HCT116 (cell line): Measurements from ENCODE around the gene ZBTB20. TPM values are rescaled to one million over a fixed set of nuclear protein-coding genes. Genes with fewer than 3 reads are reported as not detected.
A peak's percentile ranks its signal among the peaks of the same experiment; 100 is the strongest.

Experiments used
- ATAC-seq: fragments of 200-7000 bp; cut with Tn5 transposase; 2 replicates; pipeline ENCODE4 v1.9.1; 2020; ENCODE audit warnings: mild to moderate bottlenecking, moderate library complexity
- BruUV-seq: library from RNA; stranded (reverse); fragments of 400-500 nt; replicated peaks from 2 replicates; lab custom pipeline; 2021; lab: Mats Ljungman, UMichigan
- CTCF ChIA-PET: fragments of 300-600 bp; sonication (Branson Sonifier 250); formaldehyde crosslinking; loops from one replicate; lab custom pipeline; 2021; ENCODE audit warnings: antibody characterized with exemption; lab: Charles Lee
- POLR2A ChIA-PET: fragments of 300-600, 350-600 bp; sonication (Branson Sonifier 250); formaldehyde crosslinking; loops from one replicate; lab custom pipeline; 2021; ENCODE audit warnings: antibody characterized with exemption; lab: Charles Lee
- RAD21 ChIA-PET, 2 experiments: fragments of 300-600 bp; sonication (Branson Sonifier 250); formaldehyde crosslinking; loops; one replicate each; lab custom pipeline; 2023; ENCODE audit warnings: low total read pairs in 2 of 2; ENCODE audit not compliant: uncharacterized antibody in 2 of 2, unreplicated experiment in 2 of 2, low non-redundant PET in 1 of 2; lab: Charles Lee
- DNase-seq: peaks from one replicate; pipeline ENCODE4 v3.0.0-alpha.2; 2010; ENCODE audit warnings: low read depth, low spot score
- H2AFZ ChIP-seq: fragments of 200-600 bp; shearing (Covaris generic), sonication (generic); 2 replicates; pipeline ENCODE4 v1.6.1; 2017; ENCODE audit warnings: low read depth, mixed run types, mixed read lengths, antibody characterized with exemption, low read length; ENCODE audit not compliant: poor library complexity, severe bottlenecking
- H3K27ac ChIP-seq: 2 replicates; pipeline ENCODE4 v1.5.1; 2012; ENCODE audit warnings: low read depth, low read length
- H3K27me3 ChIP-seq: fragments of 200-600 bp; sonication (generic); 2 replicates; pipeline ENCODE4 v1.6.1; 2016; ENCODE audit warnings: mixed run types, low read length, mixed read lengths; ENCODE audit not compliant: insufficient read depth
- H3K36me3 ChIP-seq, 2 experiments: fragments of 200-500 bp in 1 of 2; fragments of 200-600 bp in 1 of 2; sonication (Bioruptor generic) in 1 of 2; sonication (generic) in 1 of 2; 2 replicates each; pipeline versions ENCODE4 v1.5.1 to v1.6.1; 2014 to 2016; ENCODE audit warnings: low read length in 2 of 2, inconsistent platforms in 1 of 2, mixed read lengths in 1 of 2, mixed run types in 1 of 2; ENCODE audit not compliant: insufficient read depth in 2 of 2, control insufficient read depth in 1 of 2
- H3K4me1 ChIP-seq, 2 experiments: fragments of 200-600 bp in 1 of 2; sonication (generic) in 1 of 2; 2 replicates each; pipeline versions ENCODE4 v1.5.1 to v1.6.1; 2012 to 2017; ENCODE audit warnings: low read length in 2 of 2, inconsistent platforms in 1 of 2, mild to moderate bottlenecking in 1 of 2, mixed read lengths in 1 of 2, mixed run types in 1 of 2, moderate library complexity in 1 of 2; ENCODE audit not compliant: insufficient read depth in 2 of 2, control insufficient read depth in 1 of 2
- H3K4me2 ChIP-seq: fragments of 200-600 bp; sonication (generic); 2 replicates; pipeline ENCODE4 v1.6.1; 2017; ENCODE audit warnings: mixed run types, low read length, mixed read lengths
- H3K4me3 ChIP-seq, 2 experiments: fragments of 200-600 bp in 1 of 2; sonication (generic) in 1 of 2; replicated peaks in 1 of 2; 2 replicates each; pipeline ENCODE4 v1.5.1; 2011 to 2016; ENCODE audit warnings: low read length in 2 of 2, control low read depth in 1 of 2, low read depth in 1 of 2, mild to moderate bottlenecking in 1 of 2, mixed read lengths in 1 of 2, mixed run types in 1 of 2
- H3K79me2 ChIP-seq: fragments of 200-600 bp; sonication (generic); 2 replicates; pipeline ENCODE4 v1.6.1; 2017; ENCODE audit warnings: mild to moderate bottlenecking, mixed run types, low read length, moderate library complexity, mixed read lengths; ENCODE audit not compliant: insufficient read depth
- H3K9ac ChIP-seq: fragments of 200-600 bp; sonication (generic); 2 replicates; pipeline ENCODE4 v1.6.1; 2016; ENCODE audit warnings: low read length, mixed read lengths
- H3K9me2 ChIP-seq: fragments of 200-600 bp; sonication (generic), shearing (Covaris generic); 2 replicates; pipeline ENCODE4 v1.6.1; 2017; ENCODE audit warnings: mixed run types, mild to moderate bottlenecking, moderate library complexity; ENCODE audit not compliant: insufficient read depth
- H3K9me3 ChIP-seq, 2 experiments: fragments of 200-500 bp in 1 of 2; fragments of 200-600 bp in 1 of 2; sonication (Bioruptor generic) in 1 of 2; sonication (generic) in 1 of 2; 2 replicates each; pipeline ENCODE4 v1.6.1; 2014 to 2017; ENCODE audit warnings: low read length in 2 of 2, mixed read lengths in 2 of 2, inconsistent platforms in 1 of 2, low read depth in 1 of 2, mild to moderate bottlenecking in 1 of 2, mixed run types in 1 of 2, moderate library complexity in 1 of 2; ENCODE audit not compliant: control insufficient read depth in 1 of 2, insufficient read depth in 1 of 2
- H4K20me1 ChIP-seq: fragments of 200-600 bp; sonication (generic), shearing (Covaris generic); 2 replicates; pipeline ENCODE4 v1.6.1; 2017; ENCODE audit warnings: mixed run types, mild to moderate bottlenecking, moderate library complexity; ENCODE audit not compliant: insufficient read depth
- CEBPB ChIP-seq: IDR thresholded peaks from 2 replicates; pipeline ENCODE4 v1.6.1; 2012; ENCODE audit warnings: low read depth
- ELF1 ChIP-seq: IDR thresholded peaks from 2 replicates; pipeline ENCODE4 v1.6.1; 2012; ENCODE audit warnings: low read depth, borderline replicate concordance
- EZH2 ChIP-seq: fragments of 200-600 bp; sonication (generic); IDR thresholded peaks from 2 replicates; pipeline ENCODE4 v1.6.1; 2017; ENCODE audit warnings: antibody characterized with exemption, mixed run types
- EZH2phosphoT487 ChIP-seq: fragments of 200-600 bp; IDR thresholded peaks from 2 replicates; pipeline ENCODE4 v1.6.1; 2018; ENCODE audit warnings: antibody characterized with exemption, borderline replicate concordance
- FOSL1 ChIP-seq: IDR thresholded peaks from 2 replicates; pipeline ENCODE4 v1.6.1; 2012; ENCODE audit warnings: low read depth
- JUND ChIP-seq: IDR thresholded peaks from 2 replicates; pipeline ENCODE4 v1.6.1; 2012
- POLR2AphosphoS5 ChIP-seq: IDR thresholded peaks from 2 replicates; pipeline ENCODE4 v1.6.1; 2011; ENCODE audit warnings: mild to moderate bottlenecking, low read depth, low read length, moderate library complexity
- RAD21 ChIP-seq: IDR thresholded peaks from 2 replicates; pipeline ENCODE4 v1.6.1; 2012; ENCODE audit warnings: low read depth, mild to moderate bottlenecking
- SIN3A ChIP-seq: IDR thresholded peaks from 2 replicates; pipeline ENCODE4 v1.6.1; 2012; ENCODE audit warnings: low read depth
- YY1 ChIP-seq: IDR thresholded peaks from 2 replicates; pipeline ENCODE4 v1.6.1; 2011; ENCODE audit warnings: low read length, low read depth, moderate library complexity, mild to moderate bottlenecking; ENCODE audit not compliant: insufficient replicate concordance; ENCODE audit errors: extremely low read depth
- intact Hi-C: fragments of 100-400 bp; cut with micrococcal nuclease; formaldehyde crosslinking; loops from 2 replicates; pipeline ENCODE4 v1.10.0; 2022
- total RNA-seq: library from RNA; stranded (reverse); gene quantifications from one replicate; pipeline ENCODE4 v1.2.1, GENCODE V29; 2021; ENCODE audit not compliant: unreplicated experiment
- TF ChIP-seq, protein P1 (sequence below): IDR thresholded peaks from 2 replicates; pipeline ENCODE4 v1.6.1; 2012
- TF ChIP-seq, protein P2 (sequence below): IDR thresholded peaks from 2 replicates; pipeline ENCODE4 v1.6.1; 2011; ENCODE audit warnings: mild to moderate bottlenecking, low read length, moderate library complexity; ENCODE audit not compliant: insufficient replicate concordance; ENCODE audit errors: extremely low read depth

Gene ZBTB20
- total RNA-seq, 1 experiment from 2014 or later, result 42.1 TPM

DNA sequence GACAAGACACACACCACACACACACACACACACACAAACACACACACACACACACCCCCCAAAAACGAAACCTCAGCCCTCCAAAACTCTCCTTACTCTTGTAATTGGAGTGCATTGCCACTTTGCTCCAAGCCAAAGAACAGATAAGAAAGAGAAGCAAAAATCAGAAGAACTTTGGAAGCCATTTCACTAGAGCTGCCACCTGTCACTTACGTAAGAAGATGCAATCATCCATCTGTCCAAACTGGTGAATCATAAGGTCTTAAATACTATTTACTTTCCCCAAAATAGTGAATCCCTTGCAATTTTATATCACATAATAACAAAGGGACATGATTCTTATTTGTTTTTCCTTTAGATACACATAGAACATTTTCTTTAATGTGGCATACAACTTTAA lies 285.4 kb downstream of the ZBTB20 start:
- no peaks in the 10 kb centered on the region for H3K27me3 ChIP-seq
- RAD21 ChIA-PET, result no interaction called here
- no peak overlapping the region for H2AFZ ChIP-seq

DNA sequence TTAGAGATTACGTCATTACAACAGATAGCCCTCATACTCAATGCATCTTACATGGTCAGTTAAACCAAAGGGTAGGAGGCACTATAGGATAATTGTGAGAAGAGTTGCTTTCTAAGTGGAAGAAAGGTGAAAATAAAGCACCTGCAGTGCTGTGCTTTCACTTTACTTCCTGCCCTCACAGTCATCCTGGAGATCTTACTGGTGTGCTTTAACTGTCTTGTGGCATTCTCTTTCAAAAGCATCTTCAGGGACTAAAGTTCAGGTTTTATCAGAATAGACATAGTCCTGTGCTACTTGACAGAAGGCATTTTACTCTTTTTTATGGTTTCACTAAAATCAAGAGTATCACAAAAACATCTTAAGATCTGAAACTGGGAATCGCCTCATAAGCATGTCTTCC lies 286.6 kb downstream of the ZBTB20 start:
- DNase-seq, result no peak
- Histone ChIP-seq H3K9me3 (no peaks in the 10 kb centered on the region), H3K9me2 (no peaks in the 10 kb centered on the region), H3K4me3 (no peak overlapping the region)
- POLR2A ChIA-PET, result no interaction called here
- BruUV-seq, result no TSS peak
- no peak for ATAC-seq
- TF ChIP-seq JUND (no peak), EZH2 (no peak), ELF1 (no peak), YY1 (no peak), CEBPB (no peak), EZH2phosphoT487 (no peak), POLR2AphosphoS5 (no peak)
- TF ChIP-seq, protein P1, sequence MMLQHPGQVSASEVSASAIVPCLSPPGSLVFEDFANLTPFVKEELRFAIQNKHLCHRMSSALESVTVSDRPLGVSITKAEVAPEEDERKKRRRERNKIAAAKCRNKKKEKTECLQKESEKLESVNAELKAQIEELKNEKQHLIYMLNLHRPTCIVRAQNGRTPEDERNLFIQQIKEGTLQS, result no peak
- TF ChIP-seq, protein P2, sequence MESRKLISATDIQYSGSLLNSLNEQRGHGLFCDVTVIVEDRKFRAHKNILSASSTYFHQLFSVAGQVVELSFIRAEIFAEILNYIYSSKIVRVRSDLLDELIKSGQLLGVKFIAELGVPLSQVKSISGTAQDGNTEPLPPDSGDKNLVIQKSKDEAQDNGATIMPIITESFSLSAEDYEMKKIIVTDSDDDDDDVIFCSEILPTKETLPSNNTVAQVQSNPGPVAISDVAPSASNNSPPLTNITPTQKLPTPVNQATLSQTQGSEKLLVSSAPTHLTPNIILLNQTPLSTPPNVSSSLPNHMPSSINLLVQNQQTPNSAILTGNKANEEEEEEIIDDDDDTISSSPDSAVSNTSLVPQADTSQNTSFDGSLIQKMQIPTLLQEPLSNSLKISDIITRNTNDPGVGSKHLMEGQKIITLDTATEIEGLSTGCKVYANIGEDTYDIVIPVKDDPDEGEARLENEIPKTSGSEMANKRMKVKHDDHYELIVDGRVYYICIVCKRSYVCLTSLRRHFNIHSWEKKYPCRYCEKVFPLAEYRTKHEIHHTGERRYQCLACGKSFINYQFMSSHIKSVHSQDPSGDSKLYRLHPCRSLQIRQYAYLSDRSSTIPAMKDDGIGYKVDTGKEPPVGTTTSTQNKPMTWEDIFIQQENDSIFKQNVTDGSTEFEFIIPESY, result no peak
- TF ChIP-seq, all 23 proteins: peak for 0
- ChIA-PET RAD21 (no interaction called here), CTCF (no interaction called here)
- H4K20me1 ChIP-seq, result no peaks in the 10 kb centered on the region
- H3K4me1 ChIP-seq, result no peaks in the 10 kb centered on the region
- no peak overlapping the region for H3K27ac ChIP-seq
- intact Hi-C loops, result no loop called here
- no peak overlapping the region for H3K4me2 ChIP-seq
- no peaks in the 10 kb centered on the region for H3K79me2 ChIP-seq
- H3K27me3 ChIP-seq, result no peaks in the 10 kb centered on the region
- H3K36me3 ChIP-seq, result no peaks in the 10 kb centered on the region
- no peak overlapping the region for H3K9ac ChIP-seq
- no peak overlapping the region for H2AFZ ChIP-seq

More for the DNA sequence above, 285.4 kb downstream of the ZBTB20 start:
- Histone ChIP-seq H3K27ac (no peak overlapping the region), H3K9ac (no peak overlapping the region), H4K20me1 (no peaks in the 10 kb centered on the region), H3K79me2 (no peaks in the 10 kb centered on the region), H3K36me3 (no peaks in the 10 kb centered on the region), H3K4me3 (no peak overlapping the region), H3K4me1 (peaks cover 0 to 2% of the 10 kb centered on the region in 2 experiments; a peak in 1 of 4 replicates), H3K9me2 (no peaks in the 10 kb centered on the region), H3K4me2 (no peak overlapping the region), H3K9me3 (no peaks in the 10 kb centered on the region)
- POLR2A ChIA-PET, result no interaction called here
- DNase-seq (no peak), ATAC-seq (no peak)
- CTCF ChIA-PET, result no interaction called here
- intact Hi-C loops, result no loop called here
- no peak for TF ChIP-seq FOSL1
- TF ChIP-seq SIN3A, result no peak
- TF ChIP-seq CEBPB, result 0 out of 2 replicates have a peak, but pooled peaks have one; percentile 36
- no peak for TF ChIP-seq ELF1
- no peak for TF ChIP-seq RAD21
- BruUV-seq, result no TSS peak
